ENCODE results near the gene SCARB1. TPM values are rescaled to one million over a fixed set of nuclear protein-coding genes. Genes with fewer than 3 reads are reported as not detected.

SCARB1 gene
- total RNA-seq, 1 experiment from 2014 or later, result 115 TPM

- no peak for DNase-seq (ENCODE audit: extremely low read depth, low read depth)
Observed at GRCh38 chr12:124847113-124848074, 16.3 kb downstream of the SCARB1 start.

- no peak for DNase-seq (ENCODE audit: extremely low read depth, low read depth)
Observed at GRCh38 chr12:124844411-124845397, 19.0 kb downstream of the SCARB1 start.

- DNase-seq (ENCODE audit: extremely low read depth, low read depth), result no peak
Observed at GRCh38 chr12:124842800-124843510, 20.7 kb downstream of the SCARB1 start.

- no peak for DNase-seq (ENCODE audit: extremely low read depth, low read depth)
Observed at GRCh38 chr12:124842073-124842749, 21.5 kb downstream of the SCARB1 start.

- DNase-seq (ENCODE audit: extremely low read depth, low read depth), result no peak
Observed at GRCh38 chr12:124841558-124841945, 22.1 kb downstream of the SCARB1 start.

- peak; percentile 59 for DNase-seq (ENCODE audit: extremely low read depth, low read depth)
Observed at GRCh38 chr12:124837958-124838803, 25.5 kb downstream of the SCARB1 start.

GRCh38 chr12:124837249-124837897, 26.3 kb downstream of the SCARB1 start:
- no peak for DNase-seq (ENCODE audit: extremely low read depth, low read depth)

GRCh38 chr12:124836759-124837158, 26.9 kb downstream of the SCARB1 start:
- no peak for DNase-seq (ENCODE audit: extremely low read depth, low read depth)

- no peak for DNase-seq (ENCODE audit: extremely low read depth, low read depth)
Observed at GRCh38 chr12:124835656-124836410, 27.8 kb downstream of the SCARB1 start.

GRCh38 chr12:124834822-124835221, 28.8 kb downstream of the SCARB1 start:
- no peak for DNase-seq (ENCODE audit: extremely low read depth, low read depth)

GRCh38 chr12:124833693-124834122, 30.0 kb downstream of the SCARB1 start:
- DNase-seq (ENCODE audit: extremely low read depth, low read depth), result no peak

- no peak for DNase-seq (ENCODE audit: extremely low read depth, low read depth)
Observed at GRCh38 chr12:124832856-124833255, 30.8 kb downstream of the SCARB1 start.

GRCh38 chr12:124831590-124831989, 32.1 kb downstream of the SCARB1 start:
- DNase-seq (ENCODE audit: extremely low read depth, low read depth), result no peak

- DNase-seq (ENCODE audit: extremely low read depth, low read depth), result no peak
Observed at GRCh38 chr12:124830306-124830705, 33.4 kb downstream of the SCARB1 start.

- no peak for DNase-seq (ENCODE audit: extremely low read depth, low read depth)
Observed at GRCh38 chr12:124829708-124830304, 33.9 kb downstream of the SCARB1 start.

GRCh38 chr12:124829008-124829707, 34.5 kb downstream of the SCARB1 start:
- DNase-seq (ENCODE audit: extremely low read depth, low read depth), result peak; percentile 75
